NCI-H2171 (cell line): Measurements from ENCODE around the gene USP32.
"Not testable (repeated sequence)": the region's sequence is repeated elsewhere in the genome, so short reads cannot be mapped to it uniquely, and the experiment has no call there.

ENCODE experiments used
- DNase-seq: peaks from one replicate; lab custom pipeline; 2025; lab: John Stamatoyannopoulos, UW

The USP32 gene

DNA sequence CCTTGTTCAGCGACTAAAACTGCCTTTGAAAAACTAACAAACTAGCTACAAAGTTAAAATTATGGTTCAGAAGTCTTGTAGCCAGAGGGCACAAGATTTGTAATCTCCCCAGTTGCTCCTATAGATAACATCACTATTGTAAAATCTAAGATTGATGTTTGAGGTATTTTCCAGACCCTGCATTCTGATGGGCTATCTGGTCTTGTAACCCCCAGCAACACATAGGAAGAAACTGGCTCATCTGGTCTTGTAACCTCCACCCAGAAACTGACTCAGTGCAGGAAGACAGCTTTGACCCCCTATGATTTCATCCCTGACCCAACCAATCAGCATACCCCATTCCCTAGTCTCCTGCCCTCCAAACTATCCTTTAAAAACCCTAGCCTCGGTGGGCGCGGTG, 18.1 kb upstream of the USP32 start:
- no peak for DNase-seq

DNA sequence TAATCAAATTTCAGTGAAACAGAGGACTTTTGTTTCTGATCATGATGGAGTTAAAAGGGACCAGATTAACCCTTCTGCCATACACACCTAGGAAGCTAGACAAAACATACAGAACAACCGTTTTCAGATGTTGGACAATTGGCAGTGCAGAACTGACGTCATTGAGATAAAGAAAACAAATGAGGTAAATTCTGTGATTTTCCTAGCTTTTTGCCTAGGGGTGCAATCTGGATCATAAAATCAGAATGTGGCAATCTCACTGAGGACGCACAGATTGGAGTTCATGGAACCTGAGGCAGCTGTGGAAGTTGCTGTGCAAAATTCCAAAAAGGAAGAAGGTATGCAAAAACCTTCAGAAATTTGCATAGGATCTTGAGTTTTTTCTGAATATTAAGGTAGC, 15.0 kb upstream of the USP32 start:
- DNase-seq: no peak

- no peak for DNase-seq
These were observed 12.0 kb upstream of the USP32 start for GRCh38 chr17:60403962-60404361.

- DNase-seq: no peak
These were observed 11.5 kb upstream of the USP32 start for GRCh38 chr17:60403523-60403810.

GRCh38 chr17:60401819-60402218, 9.9 kb upstream of the USP32 start:
- DNase-seq: no peak

DNA sequence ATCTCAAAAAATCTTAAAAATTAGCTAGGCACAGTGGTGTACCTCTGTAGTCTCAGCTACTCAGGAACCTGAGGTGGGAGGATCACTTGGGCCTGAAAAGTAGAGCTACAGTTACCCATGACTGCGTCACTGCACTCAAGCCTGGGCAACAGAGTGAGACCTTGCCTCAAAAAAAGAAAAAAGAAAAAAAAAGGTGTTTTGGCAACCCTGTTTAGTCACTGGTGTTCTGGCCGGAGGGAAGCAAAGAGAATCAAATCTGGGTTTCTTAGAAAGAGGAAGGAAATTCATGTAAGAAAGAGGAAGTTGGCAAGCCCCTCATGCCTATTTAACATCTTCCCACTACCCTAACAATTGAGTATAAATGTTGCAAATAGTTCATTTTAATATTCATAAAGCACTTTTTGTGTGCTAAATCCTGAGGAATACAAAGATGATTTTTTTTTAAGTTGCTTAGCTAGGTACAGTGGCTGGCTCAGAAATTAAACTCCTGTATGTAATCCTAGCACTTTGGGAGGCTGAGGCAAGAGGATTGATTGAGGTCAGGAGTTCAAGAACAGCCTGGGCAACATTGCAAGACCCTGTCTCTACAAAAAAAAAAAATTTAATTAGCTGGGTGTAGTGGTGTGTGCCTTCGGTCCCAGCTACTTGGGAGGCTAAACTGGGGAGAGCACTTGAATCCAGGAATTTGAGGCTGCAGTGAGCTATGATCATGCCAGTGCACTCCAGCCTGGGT, 6.5 kb upstream of the USP32 start:
- DNase-seq: no peak

DNA sequence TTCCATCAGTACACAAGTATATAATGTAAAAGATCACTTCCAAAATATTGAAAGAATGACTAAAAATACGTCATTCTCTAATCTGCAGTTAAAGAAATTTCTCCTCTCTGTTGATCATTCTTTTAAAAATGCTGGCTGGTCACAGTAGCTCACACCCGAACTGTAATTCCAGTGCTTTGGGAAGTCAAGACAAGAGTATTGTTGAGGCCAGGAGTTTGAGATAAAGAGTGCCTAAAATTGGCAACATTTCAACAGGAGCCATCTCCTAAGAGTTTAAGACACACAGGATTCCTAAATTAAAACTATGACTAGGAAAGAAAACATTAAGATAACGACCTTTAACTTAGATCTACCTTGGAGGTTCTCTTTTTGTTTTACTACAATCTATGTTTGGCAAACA, 4.5 kb upstream of the USP32 start:
- DNase-seq: no peak

GRCh38 chr17:60395508-60396065, 3.7 kb upstream of the USP32 start:
- no peak for DNase-seq

GRCh38 chr17:60393840-60394723, 2.1 kb upstream of the USP32 start:
- DNase-seq: no peak

- peak; percentile 55 for DNase-seq
These were observed 1.1 kb upstream of the USP32 start for GRCh38 chr17:60392845-60393702.

DNA sequence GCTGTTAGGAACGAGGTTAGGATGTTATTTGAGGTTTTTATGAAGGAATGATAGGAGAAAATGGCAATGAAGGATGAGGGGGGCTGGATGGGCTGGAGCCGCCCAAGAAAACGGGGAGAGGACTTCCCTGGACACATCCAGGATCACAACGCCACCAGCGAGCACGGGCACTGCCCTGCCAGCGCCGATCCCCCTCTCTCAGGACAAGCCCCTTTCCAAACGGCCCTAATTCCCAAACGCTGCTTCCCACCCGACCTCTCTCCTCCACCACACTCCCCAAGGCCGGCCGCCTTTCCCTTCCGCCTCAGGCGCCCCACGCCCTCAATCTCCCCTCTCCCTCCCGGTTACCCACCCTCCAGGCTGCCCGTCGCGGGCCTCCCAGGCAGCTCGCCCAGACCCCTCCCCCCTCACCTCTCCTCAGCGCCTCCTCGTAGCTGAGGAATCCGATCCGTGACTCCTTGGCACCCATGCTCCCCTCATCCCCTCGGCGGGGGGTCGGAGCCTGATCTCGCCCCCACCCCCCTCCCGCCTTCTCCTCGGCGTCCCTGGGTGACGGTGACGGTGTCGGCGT, 377 bp downstream of the USP32 start:
- DNase-seq: peak; percentile 90

GRCh38 chr17:60390925-60391470, 935 bp downstream of the USP32 start:
- DNase-seq: no peak

DNA sequence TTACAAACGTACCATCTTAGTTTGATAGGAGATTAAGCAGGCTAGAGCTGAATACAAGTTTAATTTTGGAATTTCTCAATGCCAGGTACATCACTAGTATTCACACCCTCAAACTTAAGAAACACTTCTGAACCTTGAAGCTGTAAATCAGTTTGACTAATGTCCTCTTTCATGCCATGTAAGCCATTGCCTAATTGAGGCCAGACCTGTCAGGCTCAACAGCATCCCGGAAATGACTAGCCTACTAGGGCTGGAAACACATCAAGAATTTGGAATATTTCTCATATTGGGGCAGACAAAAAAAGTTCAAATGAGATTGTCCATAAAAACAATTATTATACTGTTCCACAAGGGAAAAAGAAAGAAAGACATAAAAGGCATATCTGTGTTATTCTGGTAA, 1.7 kb downstream of the USP32 start:
- no peak for DNase-seq

GRCh38 chr17:60388742-60389141, 3.2 kb downstream of the USP32 start:
- no peak for DNase-seq

- DNase-seq: no peak
These were observed 4.3 kb downstream of the USP32 start for GRCh38 chr17:60387666-60388065.

GRCh38 chr17:60386147-60387058, 5.5 kb downstream of the USP32 start:
- no peak for DNase-seq

DNA sequence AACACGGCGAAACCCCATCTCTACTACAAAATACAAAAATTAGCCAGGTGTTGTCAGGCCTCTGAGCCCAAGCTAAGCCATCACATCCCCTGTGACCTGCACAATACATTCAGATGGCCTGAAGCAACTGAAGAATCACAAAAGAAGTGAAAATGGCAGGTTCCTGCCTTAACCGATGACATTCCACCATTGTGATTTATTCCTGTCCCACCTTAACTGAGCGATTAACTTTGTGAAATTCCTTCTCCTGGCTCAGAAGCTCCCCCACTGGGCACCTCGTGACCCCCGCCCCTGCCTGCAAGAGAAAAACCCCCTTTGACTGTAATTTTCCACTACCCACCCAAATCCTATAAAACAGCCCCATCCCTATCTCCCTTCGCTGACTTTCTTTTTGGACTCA, 7.0 kb downstream of the USP32 start:
- DNase-seq: not testable (repeated sequence)

DNA sequence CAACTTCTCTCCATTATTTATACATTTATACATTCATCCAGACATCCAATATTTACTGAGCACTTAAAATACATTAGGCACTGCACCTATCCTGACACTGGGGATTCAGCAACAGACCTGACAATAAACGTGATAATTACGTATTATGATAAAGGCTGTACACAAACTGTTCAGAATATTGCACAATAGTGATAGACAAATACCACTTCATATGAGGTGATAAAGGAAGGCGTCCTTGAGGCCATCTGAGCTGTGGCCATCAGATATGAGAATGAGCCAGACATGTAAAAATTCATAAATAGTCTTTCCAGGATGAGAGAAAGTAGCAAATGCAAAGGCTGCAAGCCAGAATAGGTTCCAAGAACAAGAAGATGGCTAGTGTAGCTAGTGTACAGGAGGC, 8.6 kb downstream of the USP32 start:
- DNase-seq: no peak

DNA sequence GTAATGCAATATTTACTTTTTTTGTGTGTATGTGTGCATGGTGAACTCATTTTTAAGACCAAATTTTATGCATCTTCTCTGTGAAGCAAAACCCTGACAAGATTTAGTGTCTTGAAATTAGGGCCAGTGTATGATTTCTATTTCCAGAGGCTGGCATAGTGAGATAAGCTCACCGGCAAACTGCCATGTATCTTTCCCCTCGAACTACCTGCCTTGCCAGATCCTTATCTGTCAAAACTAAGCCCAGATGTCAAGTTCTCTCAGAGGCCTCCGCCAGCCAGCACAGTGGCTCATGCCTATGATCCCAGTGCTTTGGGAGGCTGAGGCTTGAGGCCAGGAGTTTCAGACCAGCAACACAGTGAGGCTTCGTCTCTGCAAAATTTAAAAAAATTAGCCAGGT, 10.0 kb downstream of the USP32 start:
- no peak for DNase-seq

DNA sequence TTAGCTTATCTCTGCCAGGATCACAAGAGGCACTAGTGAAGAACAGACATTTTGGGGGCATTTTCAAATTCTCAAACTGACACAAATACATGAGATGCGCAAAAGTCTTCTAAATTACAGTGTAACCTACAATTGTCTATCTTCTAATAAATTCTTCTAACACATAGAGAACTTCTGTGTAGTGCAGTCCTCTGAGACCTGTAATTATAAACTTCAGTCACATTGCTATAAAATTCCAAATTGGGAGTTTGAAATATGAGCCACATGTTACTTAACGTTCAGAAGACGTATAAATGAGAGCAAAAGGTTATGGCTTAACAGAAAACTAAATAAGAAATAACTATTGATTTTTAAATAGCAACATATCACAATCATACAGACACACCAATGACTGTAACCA, 12.5 kb downstream of the USP32 start:
- DNase-seq: not testable (repeated sequence)

GRCh38 chr17:60378187-60378586, 13.7 kb downstream of the USP32 start:
- not testable (repeated sequence) for DNase-seq
